HL-60 (cell line): Measurements from ENCODE around the gene PRPF18.

ENCODE experiments used
- GABPA ChIP-seq: IDR thresholded peaks from 2 replicates; pipeline ENCODE4 v1.6.1; 2012; ENCODE audit warnings: low read depth
- POLR2AphosphoS5 ChIP-seq: IDR thresholded peaks from 2 replicates; pipeline ENCODE4 v1.6.1; 2012; ENCODE audit warnings: low read depth
- REST ChIP-seq: IDR thresholded peaks from 2 replicates; pipeline ENCODE4 v1.6.1; 2012; ENCODE audit warnings: low read depth; ENCODE audit not compliant: insufficient replicate concordance
- TF ChIP-seq, protein P1 (sequence below): IDR thresholded peaks from one replicate; pipeline ENCODE4 v1.5.1; 2011; ENCODE audit warnings: low read length, control low read depth, inconsistent platforms; ENCODE audit not compliant: insufficient read depth

DNA sequence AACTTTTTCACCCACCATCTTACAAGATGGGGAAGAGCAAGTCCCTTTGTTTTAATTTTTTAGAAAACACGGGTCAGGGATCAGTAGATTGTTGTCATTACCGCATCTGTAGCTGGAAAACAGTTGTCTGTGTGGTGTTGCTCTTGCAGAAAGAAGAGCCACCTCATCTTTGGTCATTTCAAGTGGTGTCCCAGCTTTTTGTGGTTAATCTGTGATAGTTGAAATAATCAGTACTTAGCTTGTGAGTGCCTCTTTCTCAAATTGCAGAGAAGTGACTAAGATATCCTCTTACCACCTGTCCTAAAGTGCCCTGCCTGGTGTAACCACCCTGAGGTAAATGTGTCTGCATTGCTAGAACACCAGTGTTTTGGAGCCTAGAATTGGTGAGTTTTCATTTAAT lies 5.5 kb downstream of the PRPF18 start:
- TF ChIP-seq, protein P1, sequence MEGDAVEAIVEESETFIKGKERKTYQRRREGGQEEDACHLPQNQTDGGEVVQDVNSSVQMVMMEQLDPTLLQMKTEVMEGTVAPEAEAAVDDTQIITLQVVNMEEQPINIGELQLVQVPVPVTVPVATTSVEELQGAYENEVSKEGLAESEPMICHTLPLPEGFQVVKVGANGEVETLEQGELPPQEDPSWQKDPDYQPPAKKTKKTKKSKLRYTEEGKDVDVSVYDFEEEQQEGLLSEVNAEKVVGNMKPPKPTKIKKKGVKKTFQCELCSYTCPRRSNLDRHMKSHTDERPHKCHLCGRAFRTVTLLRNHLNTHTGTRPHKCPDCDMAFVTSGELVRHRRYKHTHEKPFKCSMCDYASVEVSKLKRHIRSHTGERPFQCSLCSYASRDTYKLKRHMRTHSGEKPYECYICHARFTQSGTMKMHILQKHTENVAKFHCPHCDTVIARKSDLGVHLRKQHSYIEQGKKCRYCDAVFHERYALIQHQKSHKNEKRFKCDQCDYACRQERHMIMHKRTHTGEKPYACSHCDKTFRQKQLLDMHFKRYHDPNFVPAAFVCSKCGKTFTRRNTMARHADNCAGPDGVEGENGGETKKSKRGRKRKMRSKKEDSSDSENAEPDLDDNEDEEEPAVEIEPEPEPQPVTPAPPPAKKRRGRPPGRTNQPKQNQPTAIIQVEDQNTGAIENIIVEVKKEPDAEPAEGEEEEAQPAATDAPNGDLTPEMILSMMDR: no peak
- no peak for TF ChIP-seq POLR2AphosphoS5
- TF ChIP-seq REST: no peak
- no peak for TF ChIP-seq GABPA
